PFSK-1 (cell line): ENCODE measurements around the gene PSMG2.

Source experiments
- FOXP2 ChIP-seq: optimal IDR thresholded peaks from 2 replicates; pipeline ENCODE3; 2011; ENCODE audit warnings: borderline replicate concordance, control low read depth, inconsistent platforms; ENCODE audit not compliant: insufficient read depth; ENCODE audit errors: extremely low read length, extremely low read depth
- POLR2AphosphoS5 ChIP-seq: IDR thresholded peaks from 2 replicates; pipeline ENCODE4 v1.6.1; 2012; ENCODE audit warnings: low read depth, mild to moderate bottlenecking, control low read depth, low read length, moderate library complexity
- SIN3A ChIP-seq: IDR thresholded peaks from 2 replicates; pipeline ENCODE4 v1.6.1; 2012; ENCODE audit warnings: mild to moderate bottlenecking, low read length, moderate library complexity, borderline replicate concordance; ENCODE audit not compliant: insufficient read depth
- TAF1 ChIP-seq: IDR thresholded peaks from 2 replicates; pipeline ENCODE4 v1.6.1; 2012; ENCODE audit warnings: low read length, control low read depth, borderline replicate concordance; ENCODE audit not compliant: insufficient read depth
- TF ChIP-seq, protein P1 (sequence below), 2 experiments: IDR thresholded peaks; 2 replicates each; pipeline versions ENCODE4 v1.6.1 to v1.8.0; 2011 to 2012; ENCODE audit warnings: low read depth in 2 of 2, low read length in 2 of 2, control low read depth in 1 of 2, inconsistent platforms in 1 of 2, mild to moderate bottlenecking in 1 of 2, moderate library complexity in 1 of 2; ENCODE audit not compliant: insufficient read depth in 1 of 2

DNA sequence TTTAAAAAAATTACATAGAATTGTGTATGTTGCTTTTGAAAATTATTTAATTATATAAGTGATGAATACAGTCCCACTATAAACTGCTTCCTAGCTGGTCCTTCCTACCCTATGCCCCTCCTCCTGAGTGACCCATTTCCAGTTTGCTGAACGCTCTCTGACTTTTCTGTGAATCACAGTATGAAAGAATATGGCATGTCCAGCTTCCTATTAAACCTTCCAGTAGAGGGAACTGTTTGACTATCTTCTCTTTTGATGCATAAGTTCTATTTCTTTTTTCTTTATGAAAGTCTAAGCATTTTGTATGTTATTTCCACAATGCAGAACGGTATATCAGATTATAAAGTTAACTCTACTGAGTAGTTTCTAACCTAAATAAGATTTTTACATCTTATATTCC is 41.3 kb downstream of the PSMG2 start:
- TF ChIP-seq SIN3A (no peak), POLR2AphosphoS5 (no peak), TAF1 (no peak), FOXP2 (no peak)
- TF ChIP-seq, protein P1, sequence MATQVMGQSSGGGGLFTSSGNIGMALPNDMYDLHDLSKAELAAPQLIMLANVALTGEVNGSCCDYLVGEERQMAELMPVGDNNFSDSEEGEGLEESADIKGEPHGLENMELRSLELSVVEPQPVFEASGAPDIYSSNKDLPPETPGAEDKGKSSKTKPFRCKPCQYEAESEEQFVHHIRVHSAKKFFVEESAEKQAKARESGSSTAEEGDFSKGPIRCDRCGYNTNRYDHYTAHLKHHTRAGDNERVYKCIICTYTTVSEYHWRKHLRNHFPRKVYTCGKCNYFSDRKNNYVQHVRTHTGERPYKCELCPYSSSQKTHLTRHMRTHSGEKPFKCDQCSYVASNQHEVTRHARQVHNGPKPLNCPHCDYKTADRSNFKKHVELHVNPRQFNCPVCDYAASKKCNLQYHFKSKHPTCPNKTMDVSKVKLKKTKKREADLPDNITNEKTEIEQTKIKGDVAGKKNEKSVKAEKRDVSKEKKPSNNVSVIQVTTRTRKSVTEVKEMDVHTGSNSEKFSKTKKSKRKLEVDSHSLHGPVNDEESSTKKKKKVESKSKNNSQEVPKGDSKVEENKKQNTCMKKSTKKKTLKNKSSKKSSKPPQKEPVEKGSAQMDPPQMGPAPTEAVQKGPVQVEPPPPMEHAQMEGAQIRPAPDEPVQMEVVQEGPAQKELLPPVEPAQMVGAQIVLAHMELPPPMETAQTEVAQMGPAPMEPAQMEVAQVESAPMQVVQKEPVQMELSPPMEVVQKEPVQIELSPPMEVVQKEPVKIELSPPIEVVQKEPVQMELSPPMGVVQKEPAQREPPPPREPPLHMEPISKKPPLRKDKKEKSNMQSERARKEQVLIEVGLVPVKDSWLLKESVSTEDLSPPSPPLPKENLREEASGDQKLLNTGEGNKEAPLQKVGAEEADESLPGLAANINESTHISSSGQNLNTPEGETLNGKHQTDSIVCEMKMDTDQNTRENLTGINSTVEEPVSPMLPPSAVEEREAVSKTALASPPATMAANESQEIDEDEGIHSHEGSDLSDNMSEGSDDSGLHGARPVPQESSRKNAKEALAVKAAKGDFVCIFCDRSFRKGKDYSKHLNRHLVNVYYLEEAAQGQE (IDR thresholded peaks at IDR 0.05; ENCODE audit: insufficient read depth in 1 of 2, low read depth in 2 of 2, low read length in 2 of 2), result no peak
